A549 (cell line): ENCODE measurements around the gene GNG10. TPM values are rescaled to one million over a fixed set of nuclear protein-coding genes. Genes with fewer than 3 reads are reported as not detected.

ENCODE experiments used
- ATAC-seq, 2 experiments: fragments of 200-7000 bp in 1 of 2; fragments of >200 bp in 1 of 2; cut with Nextera tagmentation in 1 of 2; cut with Tn5 transposase in 1 of 2; 3 replicates each; pipeline versions ENCODE4 v1.8.0 to v1.9.1; 2018 to 2020; ENCODE audit warnings: mild to moderate bottlenecking in 1 of 2, moderate library complexity in 1 of 2
- CTCF ChIA-PET: fragments of 300-600 bp; sonication (Branson Sonifier 250); formaldehyde crosslinking; extraction: SDS; loops from one replicate; lab custom pipeline; 2021; ENCODE audit warnings: antibody characterized with exemption, inconsistent platforms; lab: Yijun Ruan, JAX
- POLR2A ChIA-PET: fragments of 350-600 bp; formaldehyde crosslinking; extraction: SDS; loops from one replicate; lab custom pipeline; 2021; ENCODE audit warnings: antibody characterized with exemption, inconsistent platforms; lab: Yijun Ruan, JAX
- DNase-seq, 2 experiments: peaks; one replicate each; pipeline versions ENCODE4 v3.0.0 to v3.0.0-alpha.2; 2011 to 2016; ENCODE audit warnings: low read depth in 1 of 2, low spot score in 1 of 2
- FAIRE-seq: peaks from 2 replicates; lab custom pipeline; 2011; peaks lifted over from hg19 to GRCh38; lab: Jason Lieb, UNC
- H3K27ac ChIP-seq, 2 experiments: fragments of >200 bp; sonication (Bioruptor Twin); formaldehyde crosslinking; 3 replicates each; pipeline ENCODE4 v1.5.1; 2016 to 2017
- H3K4me1 ChIP-seq: fragments of >200 bp; sonication (Bioruptor Twin); formaldehyde crosslinking; 3 replicates; pipeline ENCODE4 v1.6.1; 2016
- H3K4me2 ChIP-seq: fragments of >200 bp; sonication (Bioruptor Twin); formaldehyde crosslinking; 3 replicates; pipeline ENCODE4 v1.6.1; 2016
- H3K4me3 ChIP-seq: fragments of >200 bp; sonication (Bioruptor Twin); formaldehyde crosslinking; 3 replicates; pipeline ENCODE4 v1.5.1; 2016
- H3K9me3 ChIP-seq: fragments of >200 bp; sonication (Bioruptor Twin); formaldehyde crosslinking; 3 replicates; pipeline ENCODE4 v1.6.1; 2016
- BCL3 ChIP-seq: fragments of >200 bp; sonication (Bioruptor Twin); formaldehyde crosslinking; IDR thresholded peaks from 3 replicates; pipeline ENCODE4 v1.6.1; 2016
- CBX2 ChIP-seq: fragments of 200-600 bp; sonication (generic); IDR thresholded peaks from 2 replicates; pipeline ENCODE4 v1.6.1; 2016; ENCODE audit warnings: low read depth, mild to moderate bottlenecking, borderline replicate concordance
- CEBPB ChIP-seq, 2 experiments: fragments of >200 bp in 1 of 2; sonication (Bioruptor Twin) in 1 of 2; formaldehyde crosslinking in 1 of 2; IDR thresholded peaks; 2 replicates each; pipeline ENCODE4 v1.6.1; 2012 to 2016
- CHD4 ChIP-seq: fragments of 200-600 bp; sonication (generic); IDR thresholded peaks from 2 replicates; pipeline ENCODE4 v1.6.1; 2016; ENCODE audit warnings: antibody characterized with exemption, mild to moderate bottlenecking, borderline replicate concordance
- E2F6 ChIP-seq: IDR thresholded peaks from 2 replicates; pipeline ENCODE4 v1.6.1; 2012; ENCODE audit warnings: low read depth, borderline replicate concordance
- EHF ChIP-seq: fragments of 250-450 bp; sonication (Bioruptor Pico); IDR thresholded peaks from 2 replicates; pipeline ENCODE4 v1.5.0; 2020; ENCODE audit warnings: mild to moderate bottlenecking
- EHMT2 ChIP-seq: fragments of 200-600 bp; sonication (generic); IDR thresholded peaks from 2 replicates; pipeline ENCODE4 v1.6.1; 2016; ENCODE audit warnings: antibody characterized with exemption, low read depth, mild to moderate bottlenecking, moderate library complexity
- ELK1 ChIP-seq: fragments of 150-350 bp; IDR thresholded peaks from 2 replicates; pipeline ENCODE4 v1.6.1; 2014; ENCODE audit warnings: low read depth, mild to moderate bottlenecking, low read length
- EP300 ChIP-seq, 2 experiments: fragments of >200 bp; sonication (Bioruptor Twin); formaldehyde crosslinking; IDR thresholded peaks; 2 replicates in 1 of 2; 3 replicates in 1 of 2; pipeline ENCODE4 v1.6.1; 2016 to 2017
- FOXS1 ChIP-seq: fragments of 250-450 bp; sonication (Bioruptor Pico); IDR thresholded peaks from 2 replicates; pipeline ENCODE4 v1.5.0; 2020; ENCODE audit warnings: mild to moderate bottlenecking, moderate library complexity
- GATA3 ChIP-seq: IDR thresholded peaks from 2 replicates; pipeline ENCODE4 v1.6.1; 2012; ENCODE audit warnings: borderline replicate concordance
- HES2 ChIP-seq: fragments of >200 bp; sonication (Bioruptor Twin); formaldehyde crosslinking; IDR thresholded peaks from 2 replicates; pipeline ENCODE4 v1.6.1; 2016
- HEYL ChIP-seq: fragments of 250-450 bp; sonication (Bioruptor Pico); IDR thresholded peaks from 2 replicates; pipeline ENCODE4 v1.8.0; 2021; ENCODE audit warnings: mild to moderate bottlenecking, moderate library complexity
- HOXA7 ChIP-seq: fragments of 250-450 bp; sonication (Bioruptor Pico); IDR thresholded peaks from 2 replicates; pipeline ENCODE4 v1.5.0; 2020; ENCODE audit warnings: mild to moderate bottlenecking, moderate library complexity
- HOXB5 ChIP-seq: fragments of 250-450 bp; sonication (Bioruptor Pico); IDR thresholded peaks from 2 replicates; pipeline ENCODE4 v1.5.0; 2020; ENCODE audit warnings: mild to moderate bottlenecking, moderate library complexity
- JUN ChIP-seq, 2 experiments: fragments of >200 bp; sonication (Bioruptor Twin); formaldehyde crosslinking; IDR thresholded peaks; 2 replicates in 1 of 2; 3 replicates in 1 of 2; pipeline ENCODE4 v1.6.1; 2016 to 2017
- JUNB ChIP-seq: fragments of >200 bp; sonication (Bioruptor Twin); formaldehyde crosslinking; IDR thresholded peaks from 2 replicates; pipeline ENCODE4 v1.6.1; 2016
- MAFK ChIP-seq: fragments of 450-650 bp; IDR thresholded peaks from 2 replicates; pipeline ENCODE4 v1.6.1; 2014; ENCODE audit not compliant: partially characterized antibody
- MAX ChIP-seq: IDR thresholded peaks from 2 replicates; pipeline ENCODE4 v1.6.1; 2012
- NFE2L2 ChIP-seq: fragments of 150-350 bp; conservative IDR thresholded peaks from 2 replicates; pipeline ENCODE4 v1.6.1; 2014; ENCODE audit warnings: low read length
- NR3C1 ChIP-seq: fragments of >200 bp; sonication (Bioruptor Twin); formaldehyde crosslinking; IDR thresholded peaks from 3 replicates; pipeline ENCODE4 v1.6.1; 2017
- PBX3 ChIP-seq: IDR thresholded peaks from 2 replicates; pipeline ENCODE4 v1.6.1; 2012
- PHF8 ChIP-seq: fragments of 200-600 bp; sonication (generic); IDR thresholded peaks from 2 replicates; pipeline ENCODE4 v1.6.1; 2016; ENCODE audit warnings: low read depth, mild to moderate bottlenecking, antibody characterized with exemption, moderate library complexity, borderline replicate concordance
- POLR2A ChIP-seq: IDR thresholded peaks from 2 replicates; pipeline ENCODE4 v1.6.1; 2012; ENCODE audit warnings: mild to moderate bottlenecking, low read length
- RCOR1 ChIP-seq: fragments of 150-350 bp; IDR thresholded peaks from 2 replicates; pipeline ENCODE4 v1.6.1; 2014; ENCODE audit warnings: antibody characterized with exemption, low read length, low read depth
- REST ChIP-seq: fragments of 200-600 bp; sonication (generic); IDR thresholded peaks from 2 replicates; pipeline ENCODE4 v1.6.1; 2016; ENCODE audit warnings: antibody characterized with exemption, mild to moderate bottlenecking, moderate library complexity
- SMC3 ChIP-seq: fragments of >200 bp; sonication (Bioruptor Twin); formaldehyde crosslinking; IDR thresholded peaks from 3 replicates; pipeline ENCODE4 v1.6.1; 2018; ENCODE audit warnings: inconsistent platforms
- ZC3H11A ChIP-seq: fragments of 450-650 bp; IDR thresholded peaks from 2 replicates; pipeline ENCODE4 v1.6.1; 2014; ENCODE audit warnings: antibody characterized with exemption, mild to moderate bottlenecking
- ZSCAN20 ChIP-seq: fragments of 250-450 bp; sonication (Bioruptor Pico); IDR thresholded peaks from 2 replicates; pipeline ENCODE4 v1.8.0; 2022; ENCODE audit warnings: mild to moderate bottlenecking, moderate library complexity
- WGBS: methylation state at CpG from one replicate; pipeline ENCODE4 v1.1.6; 2017; ENCODE audit errors: missing lambda C conversion rate; 5-methylcytosine and 5-hydroxymethylcytosine counted together
- polyA minus RNA-seq: library from RNA; depleted of rRNA, polyadenylated mRNA; stranded (reverse); fragments of >200 nt; gene quantifications from 2 replicates; pipeline ENCODE4 v1.2.3, GENCODE V29; 2011; rRNA and poly(A)+ RNA removed
- polyA plus RNA-seq, 4 experiments: library from polyadenylated mRNA; depleted of rRNA in 3 of 4; stranded (reverse); fragments of >200 nt; fragmentation: RNase III in 1 of 4; extraction: RNeasy Plus Mini Kit Qiagen cat#74134 plus additional on column Dnase treatment in 1 of 4; gene quantifications; 2 replicates in 3 of 4; 3 replicates in 1 of 4; pipeline ENCODE4 v1.2.3, GENCODE V29; 2011 to 2017

The GNG10 gene
- 80.1 and 102 TPM in 2 replicates for polyA plus RNA-seq (2011; rRNA removed)
- polyA plus RNA-seq (2012; cell fraction: cytosol; rRNA removed): 43.4 and 46.5 TPM in 2 replicates
- 13.7 and 22.8 TPM in 2 replicates for polyA plus RNA-seq (2012; cell fraction: nucleus; rRNA removed)
- 57.9 to 70.8 TPM (median 64.5 TPM) in 3 replicates for polyA plus RNA-seq (2017; fragmentation: RNase III; extraction: RNeasy Plus Mini Kit Qiagen cat#74134 plus additional on column Dnase treatment)
- 9.4 and 11.0 TPM in 2 replicates for polyA minus RNA-seq

- Histone ChIP-seq H3K4me2 (peak within 1 kb of the TSS; percentile 91), H3K4me1 (peaks cover 8% of the 10 kb centered on the region; the same call in 2 of the 3 replicates), H3K27ac (peak within 1 kb of the TSS; percentile 97 to 98), H3K4me3 (peak within 1 kb of the TSS; percentile 99), H3K9me3 (no peaks in the 10 kb centered on the region)
- peak; percentile 97 for ATAC-seq
- TF ChIP-seq BCL3 (no peak), EP300 (IDR thresholded peaks at IDR 0.05) (no peak), HOXA7 (CRISPR knock-in tag) (no peak), JUNB (no peak), EHF (CRISPR knock-in tag) (no peak), PBX3 (no peak), NR3C1 (no peak), NFE2L2 (no peak), RCOR1 (no peak), E2F6 (peak; percentile 70; the same call in 1 of the 2 replicates), ZSCAN20 (CRISPR knock-in tag) (no peak), ELK1 (no peak), EHMT2 (no peak), REST (0 out of 2 replicates have a peak, but pooled peaks have one; percentile 17), POLR2A (peak; percentile 61), CHD4 (no peak), HES2 (no peak), MAX (peak; percentile 57; the same call in 1 of the 2 replicates), SMC3 (no peak), FOXS1 (no peak), ZC3H11A (no peak), MAFK (no peak), PHF8 (0 out of 2 replicates have a peak, but pooled peaks have one; percentile 22), CEBPB (IDR thresholded peaks at IDR 0.05) (no peak), GATA3 (no peak), JUN (IDR thresholded peaks at IDR 0.05) (peak in 1 of 2 experiments; percentile 72; a peak in 3 of 5 replicates), CBX2 (no peak), HOXB5 (CRISPR knock-in tag) (no peak), HEYL (no peak)
- FAIRE-seq: no peak
- 6% methylated on average over 14 of the region's 61 CpGs for WGBS
- ChIA-PET POLR2A (interaction anchor here (0.6 to 1.1 kb wide), 2 partner anchors 30 to 103 kb away, joined by 3 to 10 read pairs; partner anchors contain the start of gene DNAJC25), CTCF (interaction anchor here (0.7 to 1.7 kb wide), 4 partner anchors 9 to 64 kb away, joined by 3 to 5 read pairs (median 3); no protein-coding TSS in a partner anchor)
- DNase-seq: peak; percentile 54 to 78
Observed at GRCh38 chr9:111661150-111661801, at the start of gene GNG10. Gene GNG10, plus strand, starts transcription at chr9:111661605. Its CDS starts 30 bp downstream, at chr9:111661635.
